ENCODE data around the gene NUP214.
"Not testable (repeated sequence)": the region's sequence is repeated elsewhere in the genome, so short reads cannot be mapped to it uniquely, and the experiment has no call there.

NUP214 gene

DNA sequence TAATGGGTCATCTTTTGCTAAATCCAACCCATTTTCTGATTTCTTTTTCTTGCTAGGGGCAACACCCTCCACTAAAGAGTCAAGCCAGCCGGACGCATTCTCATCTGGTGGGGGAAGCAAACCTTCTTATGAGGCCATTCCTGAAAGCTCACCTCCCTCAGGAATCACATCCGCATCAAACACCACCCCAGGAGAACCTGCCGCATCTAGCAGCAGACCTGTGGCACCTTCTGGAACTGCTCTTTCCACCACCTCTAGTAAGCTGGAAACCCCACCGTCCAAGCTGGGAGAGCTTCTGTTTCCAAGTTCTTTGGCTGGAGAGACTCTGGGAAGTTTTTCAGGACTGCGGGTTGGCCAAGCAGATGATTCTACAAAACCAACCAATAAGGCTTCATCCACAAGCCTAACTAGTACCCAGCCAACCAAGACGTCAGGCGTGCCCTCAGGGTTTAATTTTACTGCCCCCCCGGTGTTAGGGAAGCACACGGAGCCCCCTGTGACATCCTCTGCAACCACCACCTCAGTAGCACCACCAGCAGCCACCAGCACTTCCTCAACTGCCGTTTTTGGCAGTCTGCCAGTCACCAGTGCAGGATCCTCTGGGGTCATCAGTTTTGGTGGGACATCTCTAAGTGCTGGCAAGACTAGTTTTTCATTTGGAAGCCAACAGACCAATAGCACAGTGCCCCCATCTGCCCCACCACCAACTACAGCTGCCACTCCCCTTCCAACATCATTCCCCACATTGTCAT lies 72.0 kb downstream of the NUP214 start:
- DNase-seq: no peak

DNA sequence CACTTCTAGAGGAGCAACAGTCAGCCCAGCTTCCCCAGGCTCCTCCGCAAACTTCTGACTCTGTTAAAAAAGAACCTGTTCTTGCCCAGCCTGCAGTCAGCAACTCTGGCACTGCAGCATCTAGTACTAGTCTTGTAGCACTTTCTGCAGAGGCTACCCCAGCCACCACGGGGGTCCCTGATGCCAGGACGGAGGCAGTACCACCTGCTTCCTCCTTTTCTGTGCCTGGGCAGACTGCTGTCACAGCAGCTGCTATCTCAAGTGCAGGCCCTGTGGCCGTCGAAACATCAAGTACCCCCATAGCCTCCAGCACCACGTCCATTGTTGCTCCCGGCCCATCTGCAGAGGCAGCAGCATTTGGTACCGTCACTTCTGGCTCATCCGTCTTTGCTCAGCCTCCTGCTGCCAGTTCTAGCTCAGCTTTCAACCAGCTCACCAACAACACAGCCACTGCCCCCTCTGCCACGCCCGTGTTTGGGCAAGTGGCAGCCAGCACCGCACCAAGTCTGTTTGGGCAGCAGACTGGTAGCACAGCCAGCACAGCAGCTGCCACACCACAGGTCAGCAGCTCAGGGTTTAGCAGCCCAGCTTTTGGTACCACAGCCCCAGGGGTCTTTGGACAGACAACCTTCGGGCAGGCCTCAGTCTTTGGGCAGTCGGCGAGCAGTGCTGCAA lies 72.8 kb downstream of the NUP214 start:
- no peak for DNase-seq

DNA sequence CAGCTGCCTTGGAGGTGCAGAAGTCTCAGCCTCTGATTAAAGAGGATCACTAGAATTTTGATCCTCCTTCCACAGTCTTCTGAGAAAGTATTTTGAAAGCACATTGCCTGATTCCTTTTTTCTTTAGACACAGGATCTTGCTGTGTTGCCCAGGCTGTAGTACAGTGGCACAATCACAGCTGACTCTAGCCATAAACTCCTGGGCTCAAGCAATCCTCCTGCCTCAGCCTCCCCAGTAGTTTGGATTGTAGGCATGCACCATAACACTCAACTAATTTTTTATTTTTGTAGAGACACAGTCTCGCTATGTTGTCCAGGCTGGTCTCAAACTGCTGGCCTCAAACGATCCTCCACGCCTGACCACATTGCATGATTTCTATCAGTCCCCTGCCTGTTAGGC lies 76.5 kb downstream of the NUP214 start:
- DNase-seq: no peak

DNA sequence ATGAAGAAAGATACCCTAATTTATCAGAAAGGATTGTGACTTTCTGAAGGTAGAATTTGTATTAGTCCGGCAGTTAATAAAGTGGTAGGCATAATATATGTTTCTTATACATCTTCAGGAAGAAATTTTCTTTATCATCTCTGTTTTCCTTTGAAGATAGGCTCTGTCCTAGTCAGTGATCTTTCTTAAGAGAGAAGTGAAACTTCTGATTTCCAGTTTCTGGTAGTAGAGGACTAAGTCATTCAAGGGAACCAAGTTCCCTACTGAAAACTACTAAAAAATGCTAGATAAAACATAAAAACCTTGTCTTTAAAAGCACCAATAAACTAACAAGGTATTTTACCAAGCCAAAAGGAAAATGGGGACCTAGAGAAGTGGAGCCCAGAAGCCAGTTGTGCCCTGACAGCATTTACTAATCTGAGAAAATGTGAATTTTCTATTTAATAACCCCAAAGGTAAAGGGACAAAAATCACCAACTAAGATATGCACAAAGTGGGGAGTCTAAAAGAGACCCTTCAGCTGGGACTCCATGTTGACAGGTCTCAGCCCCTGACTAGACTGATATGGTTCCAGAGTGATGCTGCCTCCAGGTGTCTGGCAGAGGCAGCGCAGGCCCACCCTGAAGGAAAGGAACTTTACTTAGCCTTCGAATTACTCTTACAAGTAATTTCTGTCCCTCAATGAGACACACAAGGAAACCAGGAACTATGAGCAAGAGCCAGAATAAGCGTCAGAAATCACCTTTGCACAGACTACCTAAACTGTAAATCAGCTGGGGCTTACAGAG lies 78.2 kb downstream of the NUP214 start:
- no peak for DNase-seq

DNA sequence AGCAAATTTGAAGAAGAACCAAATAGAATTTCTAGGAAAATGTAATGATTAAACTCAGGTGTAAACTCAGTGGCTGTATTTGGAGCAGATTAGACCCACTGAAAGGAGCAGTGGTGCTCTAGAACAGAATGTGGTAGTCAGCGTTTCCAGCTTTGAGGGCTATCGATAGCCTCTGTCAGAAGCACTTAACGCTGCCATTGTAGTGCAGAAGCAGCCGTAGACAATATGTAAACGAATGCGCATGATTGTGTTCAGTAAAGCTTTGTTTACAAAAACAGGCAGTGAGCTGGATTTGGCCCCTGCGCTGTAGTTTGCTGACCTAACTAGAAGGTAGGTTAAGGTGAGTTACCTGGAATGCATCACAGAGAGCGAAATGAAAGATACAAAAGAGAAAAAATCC lies 78.9 kb downstream of the NUP214 start:
- DNase-seq: no peak

DNA sequence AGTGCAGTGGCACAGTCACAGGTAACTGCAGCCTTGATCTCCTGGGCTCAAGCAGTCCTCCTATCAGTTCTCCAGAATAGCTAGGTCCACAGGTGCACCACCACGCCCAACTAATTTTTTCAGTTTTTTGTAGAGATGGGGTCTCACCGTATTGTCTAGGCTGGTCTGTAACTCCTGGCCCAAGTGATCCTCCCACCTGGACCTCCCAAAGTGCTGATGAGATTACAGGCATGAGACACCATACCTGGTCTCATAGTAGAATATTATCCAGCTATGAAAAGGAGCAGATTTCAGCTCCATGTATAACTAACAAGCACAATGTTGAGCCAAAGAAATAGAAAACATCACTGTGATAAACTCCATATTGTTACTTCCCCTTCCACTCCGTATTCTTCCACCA lies 81.1 kb downstream of the NUP214 start:
- DNase-seq: no peak

DNA sequence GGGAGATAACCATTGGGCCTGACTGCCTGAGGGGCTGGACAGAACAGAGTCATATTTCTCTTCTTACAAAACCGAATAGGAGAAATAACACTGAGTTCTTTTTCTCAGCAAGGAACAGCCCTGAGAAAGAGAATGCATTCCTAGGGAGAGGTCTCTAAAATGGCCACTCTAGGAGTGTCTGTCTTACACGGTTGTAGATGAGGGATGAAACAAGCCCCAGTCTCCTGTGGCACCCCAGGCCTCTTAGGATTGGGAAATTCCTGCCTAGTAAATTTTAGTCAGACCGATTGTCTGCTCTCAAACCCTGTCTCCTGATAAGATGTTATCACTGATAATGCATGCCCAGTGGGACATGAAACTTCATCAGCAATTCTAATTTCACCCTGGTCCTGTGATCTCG lies 86.5 kb downstream of the NUP214 start:
- DNase-seq: not testable (repeated sequence)

DNA sequence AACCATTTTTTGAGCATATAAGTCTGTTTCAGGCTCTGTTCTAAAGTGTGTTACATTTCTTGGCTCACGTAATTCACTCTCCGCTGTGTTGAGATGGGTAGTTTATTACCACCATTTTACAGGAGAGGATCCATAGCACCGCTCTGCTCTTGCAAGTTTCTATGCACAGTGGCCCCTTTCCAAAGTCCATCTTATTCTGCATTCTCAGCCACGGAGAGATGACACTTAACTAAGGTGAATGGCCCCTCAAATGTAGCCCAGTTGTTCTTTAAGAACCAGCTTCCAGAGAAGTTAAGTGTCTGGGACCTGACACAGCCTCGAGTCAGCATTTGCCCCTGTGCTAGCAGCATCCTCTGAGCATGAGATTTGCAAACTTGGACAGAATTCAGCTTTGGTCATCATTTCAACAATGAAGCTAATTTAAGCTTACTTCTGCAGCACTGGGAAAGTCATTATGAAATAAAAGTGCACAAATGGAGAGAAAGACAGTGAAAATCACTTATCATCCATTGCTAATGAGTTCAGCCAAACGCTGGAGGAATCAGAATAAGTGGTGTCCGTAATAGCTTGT lies 89.0 kb downstream of the NUP214 start:
- no peak for DNase-seq

DNA sequence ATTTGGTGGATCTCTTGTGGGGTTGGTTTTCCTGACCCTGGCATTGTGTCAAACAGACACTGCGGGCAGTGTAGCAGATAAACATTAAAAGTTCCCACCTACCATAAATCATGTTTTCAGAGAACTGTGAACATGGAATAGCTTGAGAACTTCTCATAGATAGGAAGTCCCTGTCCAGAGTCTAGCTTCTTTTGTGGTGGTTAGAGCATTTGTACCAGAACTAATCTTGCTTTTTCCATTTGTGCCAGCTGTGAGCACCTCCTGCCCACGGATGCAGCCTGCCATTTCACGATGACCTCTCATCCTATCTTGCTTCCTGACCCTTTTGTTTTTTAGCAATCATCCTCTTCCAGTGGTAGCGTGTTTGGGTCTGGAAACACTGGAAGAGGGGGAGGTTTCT lies 89.5 kb downstream of the NUP214 start:
- no peak for DNase-seq

DNA sequence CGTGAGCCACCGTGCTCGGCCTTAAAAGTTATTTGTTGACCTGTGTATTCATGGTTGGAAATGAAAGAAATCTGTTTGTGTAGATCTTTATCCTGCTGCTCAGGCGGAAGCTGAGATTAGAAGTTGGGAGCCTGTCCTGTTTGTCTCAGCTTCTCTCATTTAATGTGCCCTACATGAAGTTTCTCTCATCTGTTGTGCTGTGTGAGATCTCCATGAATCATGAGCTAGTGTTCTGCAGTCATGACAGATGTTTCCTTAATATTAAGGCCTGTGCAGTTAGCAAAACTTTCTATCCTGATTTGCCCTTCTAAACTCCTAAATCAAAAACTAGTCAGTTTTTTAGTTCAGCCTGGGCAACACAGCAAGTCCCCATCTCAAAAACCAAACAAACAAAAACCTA lies 91.4 kb downstream of the NUP214 start:
- no peak for DNase-seq

DNA sequence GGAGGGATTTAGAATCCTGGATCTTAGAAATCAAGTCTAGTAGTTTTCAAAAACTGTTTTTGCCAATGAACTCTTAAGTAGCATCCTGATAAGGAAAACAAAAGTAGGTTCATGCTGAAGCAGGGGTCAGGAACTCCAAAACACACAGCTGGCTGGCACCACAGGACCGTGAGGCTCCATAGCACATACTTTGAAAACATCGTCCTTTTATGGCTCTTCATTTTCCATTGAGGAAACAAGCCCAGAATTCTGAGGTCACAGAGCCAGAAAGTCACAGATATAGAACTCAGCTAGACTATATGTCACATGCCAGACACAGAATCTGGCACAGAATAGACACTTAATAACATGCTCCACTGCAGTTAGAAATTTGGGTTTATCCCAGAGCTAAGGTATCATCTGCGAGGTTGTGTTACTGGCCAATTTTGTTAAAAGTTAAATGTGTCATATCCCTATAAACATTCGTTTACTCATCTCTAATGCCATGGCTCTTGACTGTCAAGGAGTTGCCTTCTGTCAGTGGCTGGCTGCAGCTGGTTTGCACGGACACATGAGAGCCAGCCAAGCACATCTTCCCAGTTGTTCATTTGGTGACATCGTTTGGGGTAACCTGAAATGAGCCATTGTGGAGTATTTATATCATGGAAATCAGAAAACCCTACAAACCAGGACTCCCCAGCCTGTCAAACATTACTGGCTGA lies 92.1 kb downstream of the NUP214 start:
- DNase-seq: no peak

DNA sequence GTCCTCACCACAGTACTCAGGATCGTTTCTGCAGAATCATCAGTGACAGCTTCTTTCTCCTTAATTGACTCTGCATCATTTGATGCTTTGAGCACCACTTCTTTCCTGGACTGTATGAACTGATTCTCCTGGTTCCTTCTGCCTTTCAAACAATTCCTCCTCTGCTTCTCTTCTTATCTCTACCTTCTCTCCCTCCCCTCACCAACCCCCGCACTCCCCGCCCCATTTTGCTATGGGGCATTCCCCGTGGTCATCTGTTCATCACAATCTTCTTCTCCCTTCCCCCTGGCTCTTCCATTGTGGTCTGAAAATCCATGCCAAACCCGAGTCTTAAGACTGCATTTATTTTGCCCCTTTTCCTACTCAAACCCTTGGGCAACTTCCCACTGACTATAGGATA lies 93.0 kb downstream of the NUP214 start:
- no peak for DNase-seq

DNA sequence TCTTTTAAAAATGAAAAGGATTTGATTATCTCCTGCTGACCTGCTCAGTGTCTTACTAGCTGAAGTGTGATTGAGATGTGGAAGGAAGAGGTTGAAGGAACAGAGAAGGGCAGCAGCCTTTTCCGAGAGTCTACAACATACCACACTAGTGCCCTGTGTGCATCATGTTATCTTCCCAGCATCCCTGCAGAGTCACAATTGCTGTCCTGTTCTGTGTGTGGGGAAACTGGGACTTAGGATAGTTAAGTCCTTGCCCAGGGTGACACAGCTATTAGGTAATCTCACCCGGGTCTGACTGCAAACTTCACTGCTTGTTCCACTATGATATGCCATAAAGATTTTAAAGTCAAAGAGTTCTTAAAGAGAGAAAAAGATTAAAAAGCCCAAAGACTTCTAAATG lies 95.1 kb downstream of the NUP214 start:
- no peak for DNase-seq

DNA sequence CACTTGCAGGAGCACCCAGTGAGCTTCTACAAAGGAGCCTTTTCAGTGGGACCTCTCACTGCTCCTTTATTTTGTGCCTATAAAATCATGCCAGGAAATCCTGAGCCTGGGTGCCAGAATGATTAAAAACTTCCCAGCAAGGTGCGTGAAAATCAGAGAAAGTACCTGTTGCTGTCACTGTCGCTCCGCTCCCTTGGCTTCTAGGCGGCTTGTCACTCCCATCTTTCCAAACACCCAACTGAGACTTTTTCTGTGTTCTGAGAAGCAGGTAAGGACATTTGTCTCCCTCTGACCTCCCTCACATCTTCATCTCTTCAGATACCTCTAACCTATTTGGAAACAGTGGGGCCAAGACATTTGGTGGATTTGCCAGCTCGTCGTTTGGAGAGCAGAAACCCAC lies 97.1 kb downstream of the NUP214 start:
- no peak for DNase-seq

DNA sequence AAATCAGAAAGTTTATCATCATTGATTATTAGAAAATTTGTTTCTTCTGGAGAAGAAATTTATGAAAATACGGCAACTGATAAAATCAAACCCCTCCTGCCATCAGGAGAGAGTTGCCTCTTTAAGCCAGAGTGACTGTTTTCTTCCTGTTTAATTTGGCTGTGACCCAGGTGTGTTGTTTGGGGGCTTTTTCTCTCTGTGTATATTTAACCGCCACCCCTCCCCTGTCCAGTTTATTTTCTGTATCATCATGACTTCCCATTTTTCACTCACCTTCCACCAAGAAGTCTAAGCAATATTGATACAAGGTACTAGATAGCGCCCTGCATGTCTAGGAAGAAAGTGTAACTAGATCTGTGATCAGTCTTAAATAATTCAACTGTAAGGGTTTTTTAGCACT lies 100.8 kb downstream of the NUP214 start:
- DNase-seq: no peak

DNA sequence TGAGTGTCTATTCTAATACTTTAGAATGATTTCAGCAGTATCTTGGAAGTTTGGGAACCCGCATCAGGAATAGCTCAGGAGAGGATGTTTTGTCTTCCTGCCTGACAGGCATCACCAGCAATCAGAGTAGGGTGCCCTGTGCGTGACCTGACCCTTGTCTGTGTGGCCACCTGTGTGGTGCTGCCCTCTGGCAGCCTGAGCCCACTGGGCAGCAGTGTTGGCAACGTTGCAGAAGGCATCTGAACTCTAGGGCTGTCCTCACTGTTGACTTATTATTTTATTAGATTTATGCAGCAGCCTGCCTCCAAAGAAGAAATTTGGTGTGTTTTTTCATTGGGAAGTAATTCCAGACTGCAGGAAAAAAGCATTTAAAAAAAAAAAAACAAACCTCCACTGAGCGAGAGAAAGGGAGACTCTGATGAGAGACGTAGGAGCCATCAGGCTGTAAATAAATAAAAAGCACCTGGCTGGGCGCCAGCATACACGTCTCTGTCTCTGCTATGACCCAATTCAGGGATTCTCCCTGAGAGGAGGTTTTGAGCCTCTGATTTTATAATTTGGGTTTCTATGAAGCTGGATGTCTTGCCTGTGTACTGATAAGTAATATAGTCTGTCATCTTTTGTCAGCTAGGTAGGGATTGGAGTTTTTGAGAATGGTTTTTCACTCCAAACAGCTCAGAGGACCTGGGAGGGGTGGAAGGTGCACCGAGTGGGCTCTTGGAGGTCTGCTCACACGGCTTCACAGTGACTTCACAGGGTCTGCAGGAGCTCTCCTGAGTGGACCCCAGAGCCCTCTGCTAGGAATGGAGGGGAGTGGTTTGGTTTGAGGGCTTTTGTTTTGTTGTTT lies 101.9 kb downstream of the NUP214 start:
- no peak for DNase-seq

DNA sequence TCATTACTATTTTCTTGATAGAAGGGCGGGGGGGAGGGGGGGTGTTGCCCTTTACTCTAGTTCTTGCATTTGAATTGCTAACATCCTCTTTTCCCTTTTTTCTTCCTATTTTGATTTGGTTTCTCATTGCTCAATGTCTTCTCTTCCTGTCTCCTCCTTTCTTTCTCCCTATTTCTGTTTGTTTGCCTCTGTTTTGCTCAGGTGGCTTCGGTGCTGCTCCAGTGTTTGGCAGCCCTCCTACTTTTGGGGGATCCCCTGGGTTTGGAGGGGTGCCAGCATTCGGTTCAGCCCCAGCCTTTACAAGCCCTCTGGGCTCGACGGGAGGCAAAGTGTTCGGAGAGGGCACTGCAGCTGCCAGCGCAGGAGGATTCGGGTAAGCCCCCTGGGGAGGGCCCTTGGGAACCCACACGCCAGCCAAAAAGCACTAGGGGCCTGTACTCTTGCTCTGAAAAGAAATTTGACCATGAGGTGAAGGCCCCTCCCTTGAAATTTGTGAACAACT lies 102.6 kb downstream of the NUP214 start:
- DNase-seq: no peak

DNA sequence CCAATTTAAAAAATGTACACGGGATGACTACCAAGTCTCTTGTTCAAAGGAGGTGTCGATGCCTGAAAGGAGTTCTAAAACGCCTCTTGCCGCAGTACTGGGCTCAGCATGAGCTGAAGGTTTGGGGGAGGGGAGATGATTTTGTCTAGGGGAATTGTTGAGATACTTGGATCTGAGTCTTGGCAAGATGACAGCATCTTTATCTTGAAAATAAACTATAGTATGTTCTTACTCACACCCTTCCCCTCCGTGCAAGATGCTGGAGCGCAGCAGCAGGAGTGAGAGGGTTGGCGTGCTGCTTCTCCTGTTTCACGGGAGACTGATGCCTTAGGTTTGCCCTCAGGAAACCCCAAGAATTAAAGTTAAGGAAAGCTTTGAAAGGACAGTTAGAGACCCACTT lies 103.6 kb downstream of the NUP214 start:
- DNase-seq: no peak

DNA sequence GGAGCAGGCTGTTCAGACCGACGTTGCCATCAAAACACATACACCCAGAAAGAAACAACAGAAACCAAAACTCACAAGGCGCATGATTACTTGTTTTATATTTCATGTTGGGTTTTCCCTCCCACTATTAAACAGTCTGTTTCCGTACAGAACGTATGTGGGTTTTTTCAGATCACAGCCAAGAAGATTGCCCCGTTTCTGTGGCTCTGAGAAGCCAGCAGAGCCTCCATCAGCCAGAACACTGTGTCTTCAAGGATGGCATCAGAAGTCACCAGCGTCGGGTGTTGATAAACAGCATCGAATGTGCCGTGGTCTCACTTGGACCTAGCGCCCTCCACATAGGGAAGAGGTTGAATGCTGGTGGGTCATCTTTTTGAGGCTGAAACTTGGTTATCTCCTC lies 108.2 kb downstream of the NUP214 start:
- no peak for DNase-seq

DNA sequence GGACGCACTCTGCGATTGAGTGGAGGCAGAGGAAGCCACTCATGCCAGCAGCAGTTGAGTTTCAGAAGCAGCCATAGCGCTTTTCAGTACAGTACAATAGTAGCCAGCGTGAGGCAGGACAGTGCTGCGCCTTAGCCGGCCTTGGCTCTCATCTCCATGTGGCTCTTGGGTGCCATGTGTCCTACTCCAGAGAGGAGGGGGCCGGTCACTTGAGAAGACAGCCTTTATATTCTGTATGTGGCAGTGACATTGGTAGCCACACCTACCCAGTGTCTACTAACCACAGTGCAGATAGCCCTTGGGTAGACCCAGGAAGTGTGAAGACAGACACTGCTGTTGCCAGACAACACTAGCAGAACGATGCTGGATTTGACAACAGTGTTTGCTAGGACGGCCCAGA lies 108.6 kb downstream of the NUP214 start:
- no peak for DNase-seq

DNA sequence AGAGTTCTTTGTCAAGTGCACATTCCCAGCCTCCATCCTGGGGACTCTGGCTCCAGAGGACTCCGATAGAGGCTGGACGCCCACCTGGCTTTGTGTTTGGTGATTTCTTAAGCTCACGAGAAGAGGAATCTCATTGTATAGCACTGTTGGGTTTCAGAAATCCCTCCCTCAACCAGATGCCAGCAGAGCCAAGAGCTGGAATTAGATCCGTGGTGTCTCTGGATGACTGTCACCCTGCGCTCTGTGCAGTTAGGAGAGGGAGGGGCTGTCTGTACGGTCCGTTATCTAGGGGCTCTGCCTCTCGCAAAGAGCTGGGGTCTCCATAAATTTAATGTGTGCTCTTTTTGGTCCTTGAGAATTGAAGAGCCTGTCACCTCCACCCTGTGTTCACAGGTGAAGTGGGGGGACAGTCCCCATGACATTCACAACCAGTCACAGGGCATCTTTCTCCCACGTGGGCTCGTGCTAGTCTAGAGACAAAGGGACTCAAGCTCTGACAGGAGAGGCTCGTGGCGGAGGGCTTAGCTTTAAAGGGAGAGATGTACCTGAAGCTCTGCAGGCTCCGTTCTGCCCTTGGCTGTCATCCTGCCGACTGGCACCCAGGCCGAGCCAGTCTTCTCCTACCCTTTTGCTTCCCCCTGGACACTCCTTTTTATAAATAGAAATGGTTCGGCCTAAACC lies 109.6 kb downstream of the NUP214 start:
- no peak for DNase-seq
